ENCODE data around the gene COBLL1.
"Not testable (repeated sequence)": the region's sequence is repeated elsewhere in the genome, so short reads cannot be mapped to it uniquely, and the experiment has no call there.

The COBLL1 gene

GRCh38 chr2:164719996-164720941 lies 121.4 kb downstream of the COBLL1 start:
- no peaks in the 10 kb centered on the region for H3K4me1 ChIP-seq (ENCODE audit: control insufficient read depth in 1 of 2, insufficient read depth in 2 of 2, low read length in 2 of 2)
- H3K27ac ChIP-seq (ENCODE audit: low read length) = no peak overlapping the region
- H3K9me3 ChIP-seq (ENCODE audit: control insufficient read depth in 1 of 2, low read length in 2 of 2) = no peaks in the 10 kb centered on the region
- H3K36me3 ChIP-seq (ENCODE audit: control insufficient read depth in 1 of 2, insufficient read depth in 2 of 2, low read length in 2 of 2) = peaks cover 0 to 4% of the 10 kb centered on the region in 2 donors
- no peak overlapping the region for H3K4me3 ChIP-seq (ENCODE audit: low read depth in 1 of 2, low read length in 2 of 2)
- no peaks in the 10 kb centered on the region for H3K27me3 ChIP-seq (ENCODE audit: low read depth, low read length)

GRCh38 chr2:164717000-164717803 lies 124.4 kb downstream of the COBLL1 start:
- Histone ChIP-seq H3K4me1 (ENCODE audit: control insufficient read depth in 1 of 2, insufficient read depth in 2 of 2, low read length in 2 of 2) (no peaks in the 10 kb centered on the region), H3K4me3 (ENCODE audit: low read depth in 1 of 2, low read length in 2 of 2) (no peak overlapping the region), H3K27me3 (ENCODE audit: low read depth, low read length) (no peaks in the 10 kb centered on the region), H3K27ac (ENCODE audit: low read length) (no peak overlapping the region), H3K36me3 (ENCODE audit: control insufficient read depth in 1 of 2, insufficient read depth in 2 of 2, low read length in 2 of 2) (peaks cover 0 to 4% of the 10 kb centered on the region in 2 donors), H3K9me3 (ENCODE audit: control insufficient read depth in 1 of 2, low read length in 2 of 2) (no peaks in the 10 kb centered on the region)

GRCh38 chr2:164714471-164714870 lies 127.2 kb downstream of the COBLL1 start:
- Histone ChIP-seq H3K36me3 (ENCODE audit: control insufficient read depth in 1 of 2, insufficient read depth in 2 of 2, low read length in 2 of 2) (peaks cover 0 to 4% of the 10 kb centered on the region in 2 donors), H3K27ac (ENCODE audit: low read length) (no peak overlapping the region), H3K4me1 (ENCODE audit: control insufficient read depth in 1 of 2, insufficient read depth in 2 of 2, low read length in 2 of 2) (no peaks in the 10 kb centered on the region), H3K4me3 (ENCODE audit: low read depth in 1 of 2, low read length in 2 of 2) (no peak overlapping the region), H3K27me3 (ENCODE audit: low read depth, low read length) (no peaks in the 10 kb centered on the region), H3K9me3 (ENCODE audit: control insufficient read depth in 1 of 2, low read length in 2 of 2) (no peaks in the 10 kb centered on the region)

- no peaks in the 10 kb centered on the region for H3K27me3 ChIP-seq (ENCODE audit: low read depth, low read length)
- H3K4me1 ChIP-seq (ENCODE audit: control insufficient read depth in 1 of 2, insufficient read depth in 2 of 2, low read length in 2 of 2) = no peaks in the 10 kb centered on the region
- H3K4me3 ChIP-seq (ENCODE audit: low read depth in 1 of 2, low read length in 2 of 2) = peak overlapping the region in 1 of 2 donors; percentile 2
- H3K9me3 ChIP-seq (ENCODE audit: control insufficient read depth in 1 of 2, low read length in 2 of 2) = no peaks in the 10 kb centered on the region
- H3K27ac ChIP-seq (ENCODE audit: low read length) = peak overlapping the region; percentile 12
- no peaks in the 10 kb centered on the region for H3K36me3 ChIP-seq (ENCODE audit: control insufficient read depth in 1 of 2, insufficient read depth in 2 of 2, low read length in 2 of 2)
These were observed 129.9 kb downstream of the COBLL1 start for GRCh38 chr2:164711766-164712138.

- Histone ChIP-seq H3K9me3 (ENCODE audit: control insufficient read depth in 1 of 2, low read length in 2 of 2) (no peaks in the 10 kb centered on the region), H3K4me3 (ENCODE audit: low read depth in 1 of 2, low read length in 2 of 2) (no peak overlapping the region), H3K27me3 (ENCODE audit: low read depth, low read length) (no peaks in the 10 kb centered on the region), H3K27ac (ENCODE audit: low read length) (peak overlapping the region; percentile 12), H3K36me3 (ENCODE audit: control insufficient read depth in 1 of 2, insufficient read depth in 2 of 2, low read length in 2 of 2) (no peaks in the 10 kb centered on the region), H3K4me1 (ENCODE audit: control insufficient read depth in 1 of 2, insufficient read depth in 2 of 2, low read length in 2 of 2) (no peaks in the 10 kb centered on the region)
These were observed 130.5 kb downstream of the COBLL1 start for GRCh38 chr2:164710837-164711765.

- H3K27ac ChIP-seq (ENCODE audit: low read length) = peak overlapping the region; percentile 12
- H3K9me3 ChIP-seq (ENCODE audit: control insufficient read depth in 1 of 2, low read length in 2 of 2); H3K4me1 ChIP-seq (ENCODE audit: control insufficient read depth in 1 of 2, insufficient read depth in 2 of 2, low read length in 2 of 2); H3K36me3 ChIP-seq (ENCODE audit: control insufficient read depth in 1 of 2, insufficient read depth in 2 of 2, low read length in 2 of 2); H3K27me3 ChIP-seq (ENCODE audit: low read depth, low read length); H3K4me3 ChIP-seq (ENCODE audit: low read depth in 1 of 2, low read length in 2 of 2): not testable (repeated sequence)
These were observed 131.3 kb downstream of the COBLL1 start for GRCh38 chr2:164710252-164710836.

- no peaks in the 10 kb centered on the region for H3K4me1 ChIP-seq (ENCODE audit: control insufficient read depth in 1 of 2, insufficient read depth in 2 of 2, low read length in 2 of 2)
- no peaks in the 10 kb centered on the region for H3K9me3 ChIP-seq (ENCODE audit: control insufficient read depth in 1 of 2, low read length in 2 of 2)
- H3K27me3 ChIP-seq (ENCODE audit: low read depth, low read length) = no peaks in the 10 kb centered on the region
- H3K36me3 ChIP-seq (ENCODE audit: control insufficient read depth in 1 of 2, insufficient read depth in 2 of 2, low read length in 2 of 2) = no peaks in the 10 kb centered on the region
- no peak overlapping the region for H3K4me3 ChIP-seq (ENCODE audit: low read depth in 1 of 2, low read length in 2 of 2)
- no peak overlapping the region for H3K27ac ChIP-seq (ENCODE audit: low read length)
These were observed 135.1 kb downstream of the COBLL1 start for GRCh38 chr2:164706522-164706921.

- no peaks in the 10 kb centered on the region for H3K4me1 ChIP-seq (ENCODE audit: control insufficient read depth in 1 of 2, insufficient read depth in 2 of 2, low read length in 2 of 2)
- no peaks in the 10 kb centered on the region for H3K27me3 ChIP-seq (ENCODE audit: low read depth, low read length)
- H3K36me3 ChIP-seq (ENCODE audit: control insufficient read depth in 1 of 2, insufficient read depth in 2 of 2, low read length in 2 of 2) = no peaks in the 10 kb centered on the region
- H3K27ac ChIP-seq (ENCODE audit: low read length) = no peak overlapping the region
- no peaks in the 10 kb centered on the region for H3K9me3 ChIP-seq (ENCODE audit: control insufficient read depth in 1 of 2, low read length in 2 of 2)
- no peak overlapping the region for H3K4me3 ChIP-seq (ENCODE audit: low read depth in 1 of 2, low read length in 2 of 2)
These were observed 136.0 kb downstream of the COBLL1 start for GRCh38 chr2:164705412-164706167.

GRCh38 chr2:164703915-164704706 lies 137.5 kb downstream of the COBLL1 start:
- Histone ChIP-seq H3K9me3 (ENCODE audit: control insufficient read depth in 1 of 2, low read length in 2 of 2) (no peaks in the 10 kb centered on the region), H3K4me3 (ENCODE audit: low read depth in 1 of 2, low read length in 2 of 2) (no peak overlapping the region)

More at GRCh38 chr2:164703915-164704706, 137.5 kb downstream of the COBLL1 start:
- no peaks in the 10 kb centered on the region for H3K4me1 ChIP-seq (ENCODE audit: control insufficient read depth in 1 of 2, insufficient read depth in 2 of 2, low read length in 2 of 2)
- no peaks in the 10 kb centered on the region for H3K36me3 ChIP-seq (ENCODE audit: control insufficient read depth in 1 of 2, insufficient read depth in 2 of 2, low read length in 2 of 2)
- H3K27ac ChIP-seq (ENCODE audit: low read length) = no peak overlapping the region
- no peaks in the 10 kb centered on the region for H3K27me3 ChIP-seq (ENCODE audit: low read depth, low read length)
